Measurements from ENCODE around the gene ERLEC1.

Gene ERLEC1

GRCh38 chr2:53767405-53768241, 19.2 kb upstream of the ERLEC1 start, which contains the start of gene CHAC2:
TSS of gene CHAC2 (plus strand) at chr2:53767804. CDS start at chr2:53767887, 83 bp downstream.
- Mint-ChIP-seq H3K27ac (peak within 1 kb of the TSS; percentile 98), H3K9me3 (no peaks in the 10 kb centered on the region), H3K4me1 (peaks cover 13% of the 10 kb centered on the region), H3K4me3 (peak within 1 kb of the TSS; percentile 97), H3K27me3 (no peaks in the 10 kb centered on the region), H3K36me3 (peaks cover 10% of the 10 kb centered on the region)
- peak; percentile 79 to 86 for DNase-seq (ENCODE audit: low spot score in 2 of 2)
- ATAC-seq (ENCODE audit: low read depth) = peak; percentile 94

- H3K36me3 Mint-ChIP-seq = peaks cover 9% of the 10 kb centered on the region
Measured at GRCh38 chr2:53768242-53768542, 18.7 kb upstream of the ERLEC1 start.

GRCh38 chr2:53769318-53769945, 17.4 kb upstream of the ERLEC1 start:
- Mint-ChIP-seq H3K4me3 (no peak overlapping the region), H3K27me3 (no peaks in the 10 kb centered on the region), H3K4me1 (peaks cover 15% of the 10 kb centered on the region), H3K9me3 (no peaks in the 10 kb centered on the region), H3K27ac (no peak overlapping the region), H3K36me3 (peaks cover 5% of the 10 kb centered on the region)
- no peak for ATAC-seq (ENCODE audit: low read depth)
- no peak for DNase-seq (ENCODE audit: low spot score in 2 of 2)

More at GRCh38 chr2:53768242-53768542, 18.7 kb upstream of the ERLEC1 start:
- no peaks in the 10 kb centered on the region for H3K27me3 Mint-ChIP-seq
- peak overlapping the region; percentile 97 for H3K4me3 Mint-ChIP-seq
- DNase-seq (ENCODE audit: low spot score in 2 of 2) (no peak), ATAC-seq (ENCODE audit: low read depth) (no peak)
- no peaks in the 10 kb centered on the region for H3K9me3 Mint-ChIP-seq
- H3K4me1 Mint-ChIP-seq = peaks cover 13% of the 10 kb centered on the region
- H3K27ac Mint-ChIP-seq = peak overlapping the region; percentile 98

GRCh38 chr2:53770264-53770663, 16.6 kb upstream of the ERLEC1 start:
- Mint-ChIP-seq H3K27me3 (no peaks in the 10 kb centered on the region), H3K36me3 (peaks cover 5% of the 10 kb centered on the region), H3K4me3 (no peak overlapping the region), H3K27ac (no peak overlapping the region), H3K9me3 (no peaks in the 10 kb centered on the region), H3K4me1 (peaks cover 15% of the 10 kb centered on the region)
- no peak for DNase-seq (ENCODE audit: low spot score in 2 of 2)
- no peak for ATAC-seq (ENCODE audit: low read depth)

GRCh38 chr2:53777134-53777533, 9.7 kb upstream of the ERLEC1 start:
- no peak for ATAC-seq (ENCODE audit: low read depth)
- Mint-ChIP-seq H3K27me3 (no peaks in the 10 kb centered on the region), H3K4me1 (peaks cover 20% of the 10 kb centered on the region), H3K9me3 (no peaks in the 10 kb centered on the region), H3K4me3 (no peak overlapping the region), H3K27ac (peak overlapping the region; percentile 4), H3K36me3 (peaks cover 15% of the 10 kb centered on the region)
- no peak for DNase-seq (ENCODE audit: low spot score in 2 of 2)

- DNase-seq (ENCODE audit: low spot score in 2 of 2) (no peak), ATAC-seq (ENCODE audit: low read depth) (no peak)
- H3K9me3 Mint-ChIP-seq = no peaks in the 10 kb centered on the region
- H3K4me1 Mint-ChIP-seq = peaks cover 21% of the 10 kb centered on the region
- no peak overlapping the region for H3K27ac Mint-ChIP-seq
- no peak overlapping the region for H3K4me3 Mint-ChIP-seq
- H3K27me3 Mint-ChIP-seq = no peaks in the 10 kb centered on the region
- H3K36me3 Mint-ChIP-seq = peaks cover 15% of the 10 kb centered on the region
Measured at GRCh38 chr2:53778536-53779162, 8.2 kb upstream of the ERLEC1 start.

- DNase-seq (ENCODE audit: low spot score in 2 of 2) (no peak), ATAC-seq (ENCODE audit: low read depth) (no peak)
- Mint-ChIP-seq H3K4me1 (peaks cover 31% of the 10 kb centered on the region), H3K27me3 (no peaks in the 10 kb centered on the region), H3K9me3 (no peaks in the 10 kb centered on the region), H3K4me3 (no peak overlapping the region), H3K27ac (peak overlapping the region; percentile 7), H3K36me3 (peaks cover 11% of the 10 kb centered on the region)
Measured at GRCh38 chr2:53780056-53780455, 6.8 kb upstream of the ERLEC1 start.

GRCh38 chr2:53782676-53783075, 4.2 kb upstream of the ERLEC1 start:
- Mint-ChIP-seq H3K27me3 (no peaks in the 10 kb centered on the region), H3K4me3 (no peak overlapping the region), H3K9me3 (no peaks in the 10 kb centered on the region), H3K4me1 (peaks cover 32% of the 10 kb centered on the region), H3K27ac (no peak overlapping the region), H3K36me3 (peaks cover 13% of the 10 kb centered on the region)
- DNase-seq (ENCODE audit: low spot score in 2 of 2) (no peak), ATAC-seq (ENCODE audit: low read depth) (no peak)

GRCh38 chr2:53784436-53784835, 2.4 kb upstream of the ERLEC1 start:
- H3K36me3 Mint-ChIP-seq = peaks cover 9% of the 10 kb centered on the region
- H3K27ac Mint-ChIP-seq = peak overlapping the region; percentile 24
- H3K4me1 Mint-ChIP-seq = peaks cover 27% of the 10 kb centered on the region
- ATAC-seq (ENCODE audit: low read depth) = no peak
- H3K4me3 Mint-ChIP-seq = no peak overlapping the region
- no peak for DNase-seq (ENCODE audit: low spot score in 2 of 2)
- H3K27me3 Mint-ChIP-seq = no peaks in the 10 kb centered on the region
- no peaks in the 10 kb centered on the region for H3K9me3 Mint-ChIP-seq

- H3K9me3 Mint-ChIP-seq = no peaks in the 10 kb centered on the region
- H3K36me3 Mint-ChIP-seq = peaks cover 5% of the 10 kb centered on the region
- peaks cover 23% of the 10 kb centered on the region for H3K4me1 Mint-ChIP-seq
- ATAC-seq (ENCODE audit: low read depth) (no peak), DNase-seq (ENCODE audit: low spot score in 2 of 2) (no peak)
- H3K27ac Mint-ChIP-seq = no peak overlapping the region
- peak overlapping the region; percentile 36 for H3K4me3 Mint-ChIP-seq
- no peaks in the 10 kb centered on the region for H3K27me3 Mint-ChIP-seq
Measured at GRCh38 chr2:53785366-53785765, 1.5 kb upstream of the ERLEC1 start.

- no peaks in the 10 kb centered on the region for H3K27me3 Mint-ChIP-seq
- peak in 1 of 2 donors; percentile 31 for DNase-seq (ENCODE audit: low spot score in 2 of 2)
- peaks cover 6% of the 10 kb centered on the region for H3K36me3 Mint-ChIP-seq
- ATAC-seq (ENCODE audit: low read depth) = peak; percentile 30
- H3K9me3 Mint-ChIP-seq = no peaks in the 10 kb centered on the region
- peak overlapping the region; percentile 95 for H3K27ac Mint-ChIP-seq
- peaks cover 26% of the 10 kb centered on the region for H3K4me1 Mint-ChIP-seq
- H3K4me3 Mint-ChIP-seq = peak overlapping the region; percentile 99
Measured at GRCh38 chr2:53786352-53786704, 516 bp upstream of the ERLEC1 start.

GRCh38 chr2:53787614-53788289, 908 bp downstream of the ERLEC1 start:
- Mint-ChIP-seq H3K36me3 (peaks cover 4% of the 10 kb centered on the region), H3K4me3 (peak overlapping the region; percentile 99), H3K9me3 (no peaks in the 10 kb centered on the region), H3K27me3 (no peaks in the 10 kb centered on the region), H3K27ac (peak overlapping the region; percentile 95), H3K4me1 (peaks cover 24% of the 10 kb centered on the region)
- no peak for DNase-seq (ENCODE audit: low spot score in 2 of 2)
- ATAC-seq (ENCODE audit: low read depth) = no peak

GRCh38 chr2:53793261-53793660, 6.4 kb downstream of the ERLEC1 start:
- H3K27ac Mint-ChIP-seq = no peak overlapping the region
- peaks cover 3% of the 10 kb centered on the region for H3K4me1 Mint-ChIP-seq
- H3K9me3 Mint-ChIP-seq = no peaks in the 10 kb centered on the region
- no peak for ATAC-seq (ENCODE audit: low read depth)
- H3K4me3 Mint-ChIP-seq = no peak overlapping the region
- H3K36me3 Mint-ChIP-seq = peaks cover 3% of the 10 kb centered on the region
- no peak for DNase-seq (ENCODE audit: low spot score in 2 of 2)
- no peaks in the 10 kb centered on the region for H3K27me3 Mint-ChIP-seq

GRCh38 chr2:53793821-53794220, 7.0 kb downstream of the ERLEC1 start:
- Mint-ChIP-seq H3K4me3 (no peak overlapping the region), H3K36me3 (peaks cover 3% of the 10 kb centered on the region), H3K27me3 (no peaks in the 10 kb centered on the region), H3K9me3 (no peaks in the 10 kb centered on the region), H3K4me1 (peaks cover 3% of the 10 kb centered on the region), H3K27ac (no peak overlapping the region)
- DNase-seq (ENCODE audit: low spot score in 2 of 2) (no peak), ATAC-seq (ENCODE audit: low read depth) (no peak)
